Measurements from ENCODE around the gene PLAAT4.

PLAAT4 gene

GRCh38 chr11:63532799-63533475, 3.7 kb upstream of the PLAAT4 start:
- TF ChIP-seq TAF1 (IDR thresholded peaks at IDR 0.05; ENCODE audit: borderline replicate concordance, insufficient read depth, low read length): no peak
- no peak for TF ChIP-seq SIN3A (IDR thresholded peaks at IDR 0.05; ENCODE audit: borderline replicate concordance, insufficient read depth, low read length)
- no peak for TF ChIP-seq POLR2AphosphoS5 (IDR thresholded peaks at IDR 0.05; ENCODE audit: low read depth, low read length)
- no peak for TF ChIP-seq FOXP2 (optimal IDR thresholded peaks at IDR 0.05; ENCODE audit: borderline replicate concordance, extremely low read depth, extremely low read length, insufficient read depth)
- TF ChIP-seq REST (IDR thresholded peaks at IDR 0.05; ENCODE audit: insufficient read depth in 1 of 2, low read depth in 2 of 2, low read length in 2 of 2): no peak

GRCh38 chr11:63534076-63534475, 2.5 kb upstream of the PLAAT4 start:
- no peak for TF ChIP-seq FOXP2 (optimal IDR thresholded peaks at IDR 0.05; ENCODE audit: borderline replicate concordance, extremely low read depth, extremely low read length, insufficient read depth)
- no peak for TF ChIP-seq SIN3A (IDR thresholded peaks at IDR 0.05; ENCODE audit: borderline replicate concordance, insufficient read depth, low read length)
- no peak for TF ChIP-seq POLR2AphosphoS5 (IDR thresholded peaks at IDR 0.05; ENCODE audit: low read depth, low read length)
- TF ChIP-seq TAF1 (IDR thresholded peaks at IDR 0.05; ENCODE audit: borderline replicate concordance, insufficient read depth, low read length): no peak
- no peak for TF ChIP-seq REST (IDR thresholded peaks at IDR 0.05; ENCODE audit: insufficient read depth in 1 of 2, low read depth in 2 of 2, low read length in 2 of 2)

- no peak for TF ChIP-seq TAF1 (IDR thresholded peaks at IDR 0.05; ENCODE audit: borderline replicate concordance, insufficient read depth, low read length)
- TF ChIP-seq SIN3A (IDR thresholded peaks at IDR 0.05; ENCODE audit: borderline replicate concordance, insufficient read depth, low read length): no peak
- no peak for TF ChIP-seq REST (IDR thresholded peaks at IDR 0.05; ENCODE audit: insufficient read depth in 1 of 2, low read depth in 2 of 2, low read length in 2 of 2)
- TF ChIP-seq FOXP2 (optimal IDR thresholded peaks at IDR 0.05; ENCODE audit: borderline replicate concordance, extremely low read depth, extremely low read length, insufficient read depth): no peak
- no peak for TF ChIP-seq POLR2AphosphoS5 (IDR thresholded peaks at IDR 0.05; ENCODE audit: low read depth, low read length)
Measured at GRCh38 chr11:63534895-63535461, 1.6 kb upstream of the PLAAT4 start.

GRCh38 chr11:63535734-63536133, 874 bp upstream of the PLAAT4 start:
- TF ChIP-seq REST (IDR thresholded peaks at IDR 0.05; ENCODE audit: insufficient read depth in 1 of 2, low read depth in 2 of 2, low read length in 2 of 2) (no peak), SIN3A (IDR thresholded peaks at IDR 0.05; ENCODE audit: borderline replicate concordance, insufficient read depth, low read length) (no peak), POLR2AphosphoS5 (IDR thresholded peaks at IDR 0.05; ENCODE audit: low read depth, low read length) (no peak), FOXP2 (optimal IDR thresholded peaks at IDR 0.05; ENCODE audit: borderline replicate concordance, extremely low read depth, extremely low read length, insufficient read depth) (no peak), TAF1 (IDR thresholded peaks at IDR 0.05; ENCODE audit: borderline replicate concordance, insufficient read depth, low read length) (no peak)

Data from PFSK-1 (cell line).